RCC 7860 (cell line): ENCODE measurements around the gene ENAH.
A peak's percentile ranks its signal among the peaks of the same experiment; 100 is the strongest.
"Not testable (repeated sequence)": the region's sequence is repeated elsewhere in the genome, so short reads cannot be mapped to it uniquely, and the experiment has no call there.

Source experiments
- DNase-seq: peaks from one replicate; pipeline ENCODE4 v3.0.0-alpha.2; 2015; ENCODE audit warnings: low spot score
- FAIRE-seq: peaks from 2 replicates; lab custom pipeline; 2012; peaks lifted over from hg19 to GRCh38; lab: Jason Lieb, UNC

The ENAH gene

DNA sequence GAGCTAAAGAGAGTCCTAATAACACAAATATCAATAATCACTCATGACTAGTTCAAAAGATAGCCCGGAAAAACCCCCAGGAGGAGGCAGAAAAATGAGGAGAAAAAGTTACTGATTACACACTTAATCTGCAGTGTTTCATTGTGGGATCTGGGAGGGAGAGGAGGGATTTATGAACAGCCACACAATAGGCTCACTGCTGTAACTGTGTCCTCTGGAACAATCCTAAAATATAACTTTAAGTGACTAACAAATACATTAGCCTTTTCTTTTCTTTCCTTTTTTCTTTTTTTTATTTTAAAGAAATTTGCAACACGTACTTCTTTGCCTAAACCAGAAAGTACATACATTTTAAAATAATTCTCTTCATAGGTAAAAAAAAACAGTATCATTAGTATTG lies 118.8 kb downstream of the ENAH start:
- peak; percentile 82 for FAIRE-seq
- DNase-seq, result no peak

DNA sequence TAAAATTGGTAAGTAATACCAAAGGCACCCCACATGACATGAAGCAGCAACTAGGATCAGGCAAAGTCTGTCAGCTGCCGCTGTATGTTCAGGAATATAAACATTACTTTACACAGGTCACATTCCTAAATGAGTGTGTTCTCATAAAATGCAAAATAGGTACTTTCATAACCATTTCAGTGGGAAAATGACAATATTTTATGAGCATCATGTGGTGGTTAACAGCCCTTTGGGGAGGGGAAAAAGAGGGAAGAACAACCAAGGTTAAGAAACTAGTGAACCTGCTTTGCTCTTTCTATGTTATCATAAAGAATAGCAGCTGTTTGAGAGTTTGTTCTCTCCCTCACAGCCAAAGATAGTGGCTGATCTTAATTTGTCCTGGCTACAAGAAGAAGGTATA lies 119.7 kb downstream of the ENAH start:
- DNase-seq (no peak), FAIRE-seq (no peak)

DNA sequence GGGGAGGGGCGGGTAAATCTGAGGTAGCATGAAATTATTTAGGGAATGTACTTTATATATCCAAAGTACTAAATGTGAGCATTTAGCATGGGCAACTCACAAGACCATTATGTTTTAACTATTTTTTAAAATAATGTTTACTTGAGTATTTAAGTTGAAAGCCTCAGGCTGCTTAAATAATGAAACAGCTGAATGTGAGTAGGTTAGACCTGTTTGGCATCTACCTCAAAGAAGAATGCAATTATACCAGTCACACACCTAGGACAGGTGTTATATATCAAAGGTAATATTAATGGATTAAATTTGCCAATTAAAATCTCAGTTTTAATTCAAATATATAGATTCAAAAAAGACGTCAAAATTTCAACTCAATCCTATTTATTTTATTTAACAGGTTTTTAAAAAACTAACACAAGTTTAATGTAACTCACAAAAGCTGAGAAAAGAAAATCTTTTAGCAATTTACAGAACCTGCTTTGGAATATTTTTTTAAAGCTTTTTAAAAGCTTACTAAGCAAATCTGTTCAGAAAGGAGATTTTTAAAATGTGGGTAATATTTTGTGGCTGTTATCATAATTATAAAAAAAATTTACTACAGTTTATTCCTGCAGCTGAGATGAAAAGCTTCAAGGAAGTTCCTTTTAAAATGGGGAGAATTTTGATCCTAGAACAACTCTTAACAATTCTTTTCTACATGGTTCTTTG lies 120.5 kb downstream of the ENAH start:
- DNase-seq (no peak), FAIRE-seq (peak; percentile 57)

DNA sequence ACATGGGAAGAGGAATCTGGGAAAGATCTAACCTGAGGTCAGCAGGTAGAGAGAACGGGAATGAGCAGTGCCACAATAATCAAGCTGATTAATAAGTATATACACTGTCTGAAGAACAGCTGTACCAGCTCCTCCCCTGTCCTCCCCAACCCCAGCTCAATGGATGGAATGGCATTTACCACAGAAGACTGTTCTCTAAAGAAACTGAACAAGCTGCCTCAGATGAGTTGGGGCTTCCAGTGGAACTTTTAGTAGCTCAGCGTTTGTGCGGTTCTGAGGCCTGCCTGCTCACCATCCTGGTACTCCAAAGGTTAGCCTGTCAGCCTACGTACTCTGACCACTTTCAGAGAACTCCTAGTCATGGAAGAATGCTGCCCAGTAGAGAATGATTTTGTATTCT lies 123.2 kb downstream of the ENAH start:
- no peak for DNase-seq
- no peak for FAIRE-seq

DNA sequence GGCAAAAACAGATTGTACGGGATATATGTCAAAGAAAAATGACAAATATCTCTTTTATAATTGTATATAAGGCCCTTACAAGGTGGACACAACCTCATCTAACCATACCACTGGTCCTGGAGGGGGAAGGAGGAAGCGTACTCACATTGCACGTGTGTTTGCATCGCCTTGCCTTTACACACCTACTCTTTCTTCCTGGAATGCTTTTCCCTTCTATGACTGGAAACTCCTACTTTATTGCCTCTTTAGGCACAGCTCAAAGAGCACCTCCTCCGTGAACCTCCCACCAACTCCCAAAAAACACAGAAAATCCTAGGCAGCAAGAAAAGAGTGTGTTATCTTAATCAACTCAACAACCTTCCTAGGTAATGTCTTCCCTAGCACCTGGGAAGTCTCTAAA lies 125.3 kb downstream of the ENAH start:
- no peak for FAIRE-seq
- DNase-seq, result no peak

DNA sequence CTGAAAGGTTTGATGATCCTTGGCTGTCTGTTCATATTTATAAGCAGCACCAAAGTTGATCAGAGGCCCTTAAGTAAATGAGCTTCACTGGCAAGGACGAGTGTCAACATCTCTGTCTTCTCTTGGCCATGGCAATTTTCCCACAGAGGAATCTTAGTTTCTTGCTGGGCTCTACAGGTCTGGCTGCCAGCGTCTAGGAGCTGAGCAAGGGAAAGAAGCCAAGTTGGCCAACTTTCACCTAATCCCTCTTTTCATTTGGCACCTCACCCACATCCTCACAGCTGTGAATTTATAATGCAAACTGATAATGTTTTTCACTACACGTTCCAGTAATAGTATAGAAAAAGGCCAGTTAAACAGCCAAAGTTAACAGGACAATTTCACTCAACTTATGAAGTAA lies 126.0 kb downstream of the ENAH start:
- FAIRE-seq, result no peak
- DNase-seq, result no peak

DNA sequence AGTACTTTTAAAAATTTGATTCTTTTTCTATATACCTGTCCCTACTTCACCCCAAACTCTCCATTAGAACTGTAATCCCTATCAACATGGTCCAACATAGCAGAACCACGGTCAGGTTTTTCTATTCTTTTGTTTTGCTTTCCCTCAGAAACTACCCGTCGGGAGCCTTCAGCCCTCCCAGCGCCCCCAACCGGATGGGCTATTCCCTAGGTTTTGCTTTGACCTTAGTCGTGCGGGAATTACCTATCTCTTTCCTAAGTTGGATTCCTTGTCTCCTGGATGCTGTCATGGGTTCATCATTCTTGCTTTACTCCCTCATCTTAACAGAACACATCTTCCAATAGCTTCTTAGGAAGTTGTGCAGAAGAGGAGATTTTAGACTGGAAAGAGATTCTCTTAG lies 127.5 kb downstream of the ENAH start:
- DNase-seq, result no peak
- no peak for FAIRE-seq

DNA sequence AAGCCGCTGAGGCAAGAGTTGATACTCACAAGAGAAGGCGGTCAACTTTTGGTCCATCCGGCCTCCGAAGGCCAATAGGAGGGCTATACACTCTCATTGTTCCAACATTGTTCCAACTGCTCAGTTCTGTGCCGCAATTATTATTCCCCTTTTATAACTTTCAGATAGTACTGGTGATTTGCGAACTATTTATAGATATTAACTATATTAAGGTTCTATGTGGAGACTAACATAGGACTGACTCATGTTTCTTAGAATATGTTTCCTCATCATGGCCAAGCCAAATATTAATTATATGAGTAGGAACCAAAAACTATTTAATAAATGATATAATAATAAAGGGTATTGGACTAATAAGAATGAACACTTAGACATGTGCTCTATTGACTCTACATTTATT lies 128.4 kb downstream of the ENAH start:
- DNase-seq (no peak), FAIRE-seq (peak; percentile 53)

DNA sequence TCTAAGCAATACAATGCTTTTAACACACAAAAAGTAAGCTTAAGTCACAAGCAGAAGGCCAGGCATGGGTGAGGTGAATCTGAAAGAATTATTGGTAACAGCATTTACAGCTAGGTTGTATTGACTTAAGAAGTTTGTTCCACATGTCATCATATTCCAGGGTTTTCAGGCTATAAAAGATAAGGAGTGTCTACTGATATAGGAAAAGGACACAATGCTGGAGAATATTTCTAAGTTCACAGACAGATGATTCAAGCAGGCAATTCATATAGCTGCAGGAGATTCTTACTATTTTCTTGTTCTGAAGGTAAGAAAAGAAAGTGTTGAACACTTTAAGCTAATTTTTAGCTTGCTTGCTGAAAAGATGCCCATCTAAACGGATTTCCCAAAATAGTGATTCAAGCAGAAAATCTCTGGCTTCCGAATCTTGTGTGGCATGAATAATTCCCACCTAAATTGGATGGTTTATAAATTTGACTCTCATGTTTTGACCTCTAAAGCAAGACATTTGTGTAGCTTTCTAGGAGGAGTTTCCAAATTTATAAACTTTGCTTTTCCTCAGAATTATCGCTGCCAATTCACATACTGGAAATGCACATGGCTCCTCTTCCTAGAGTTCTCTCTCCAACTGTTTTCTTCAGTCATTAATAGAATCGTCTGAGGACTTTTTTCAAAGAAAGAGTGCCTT lies 129.5 kb downstream of the ENAH start:
- FAIRE-seq, result no peak
- DNase-seq, result no peak

DNA sequence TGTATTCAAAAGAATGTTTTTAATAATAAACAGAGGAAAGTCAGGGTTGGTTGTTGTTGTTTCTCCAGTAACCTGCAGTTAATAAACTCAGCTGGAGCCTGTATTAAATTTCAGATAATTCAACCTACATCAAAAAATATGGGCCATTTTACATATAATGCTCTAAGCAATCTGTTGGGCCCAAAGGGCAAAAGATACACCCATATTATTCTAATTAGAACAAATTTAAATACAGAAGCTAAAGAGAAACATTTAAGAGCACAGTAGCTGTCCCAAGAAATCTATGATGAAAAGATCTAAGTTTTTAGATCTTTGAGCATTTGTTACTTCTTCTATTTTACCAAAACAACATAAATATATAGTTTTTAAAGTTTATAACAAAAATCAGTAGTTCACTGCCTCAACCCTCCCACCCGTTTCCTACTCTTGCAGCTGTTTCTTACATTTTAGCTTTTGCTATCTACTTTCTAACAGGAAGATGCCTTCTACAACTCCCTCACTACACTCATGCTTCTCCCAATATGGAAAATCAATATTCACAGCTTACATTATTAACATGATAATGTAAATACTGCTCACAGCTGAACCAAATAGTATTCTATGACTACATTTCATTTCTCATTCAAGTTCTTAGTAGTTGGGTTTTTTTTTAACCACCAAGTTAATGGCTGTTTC lies 130.2 kb downstream of the ENAH start:
- FAIRE-seq (no peak), DNase-seq (no peak)

DNA sequence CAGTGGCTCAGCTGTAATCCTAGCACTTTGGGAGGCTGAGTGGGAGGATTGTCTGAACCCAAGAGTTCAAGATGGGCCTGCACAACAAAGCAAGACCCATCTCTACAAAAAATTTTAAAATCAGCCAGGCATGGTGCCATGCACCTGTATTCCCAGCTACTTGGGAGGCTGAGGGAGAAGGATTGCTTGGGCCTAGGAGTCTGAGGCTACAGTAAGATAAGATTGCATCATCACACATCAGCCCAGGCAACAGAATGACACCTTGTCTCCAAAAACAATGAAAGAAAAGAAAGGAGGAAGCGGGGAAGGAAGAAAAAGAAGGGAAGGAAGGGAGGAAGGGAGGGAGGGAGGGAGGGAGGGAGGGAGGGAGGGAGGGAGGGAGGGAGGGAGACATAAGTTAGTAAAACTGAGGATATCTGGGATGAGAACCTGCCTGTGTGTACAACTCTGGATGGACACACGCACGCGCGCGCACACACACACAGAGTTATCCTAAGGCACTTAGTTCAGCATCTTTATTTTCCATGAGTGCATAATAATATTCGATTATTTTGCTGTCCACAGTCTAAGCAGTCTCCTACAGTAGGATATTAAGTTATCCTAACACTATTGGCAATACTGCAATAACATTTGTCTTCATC lies 132.2 kb downstream of the ENAH start:
- no peak for FAIRE-seq

DNA sequence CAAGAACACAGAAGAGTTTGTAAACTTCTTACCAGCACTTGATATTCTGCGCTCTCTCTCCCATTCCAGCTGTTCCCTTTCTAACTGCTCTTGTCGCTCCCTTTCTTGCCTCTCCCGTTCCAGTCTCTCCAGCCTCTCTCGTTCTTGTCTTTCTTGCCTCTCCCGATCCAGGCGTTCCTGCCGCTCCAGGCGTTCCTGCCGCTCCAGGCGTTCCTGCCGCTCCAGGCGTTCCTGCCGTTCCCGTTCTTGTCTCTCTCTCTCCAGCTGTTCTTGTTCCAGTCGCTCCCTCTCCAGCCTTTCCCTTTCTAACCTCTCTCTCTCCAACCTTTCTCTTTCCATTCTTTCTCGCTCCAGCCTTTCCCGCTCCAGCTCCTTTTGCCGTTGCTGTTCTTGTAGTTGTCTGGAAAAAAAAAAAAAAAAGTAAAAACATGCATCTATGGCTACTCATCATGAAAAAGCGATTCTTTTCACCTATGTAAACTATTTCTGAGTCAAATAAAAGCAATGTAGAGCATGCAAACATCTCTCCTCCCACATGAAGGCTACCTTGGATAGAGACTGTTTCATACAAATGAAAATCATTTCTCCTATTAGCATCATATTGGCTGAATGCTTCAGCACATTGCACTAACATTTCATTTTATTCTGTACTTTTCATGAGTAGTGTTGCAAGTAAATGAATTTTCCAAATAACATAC lies 133.6 kb downstream of the ENAH start:
- no peak for FAIRE-seq
- no peak for DNase-seq

More for the DNA sequence above, 132.2 kb downstream of the ENAH start:
- DNase-seq, result no peak

DNA sequence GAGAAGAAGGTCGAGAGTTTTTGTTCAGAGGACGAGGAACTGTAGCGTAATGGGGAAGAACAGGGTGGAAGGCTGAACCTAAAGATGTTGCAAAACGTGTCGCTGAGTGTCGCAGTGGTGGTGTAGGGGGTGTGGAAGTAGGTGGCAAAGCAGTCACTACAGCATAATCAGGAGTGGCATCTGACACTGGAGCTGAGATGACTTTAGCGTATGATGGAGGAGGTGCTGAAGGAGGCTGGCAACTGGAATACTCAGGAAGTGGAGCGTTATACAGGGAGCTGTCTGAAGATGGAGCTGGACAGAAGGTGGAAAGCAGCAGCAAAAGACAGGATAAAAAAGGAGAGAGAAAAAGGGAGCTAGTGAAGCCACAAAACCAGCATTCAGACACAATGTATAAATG lies 135.2 kb downstream of the ENAH start:
- DNase-seq (no peak), FAIRE-seq (no peak)

DNA sequence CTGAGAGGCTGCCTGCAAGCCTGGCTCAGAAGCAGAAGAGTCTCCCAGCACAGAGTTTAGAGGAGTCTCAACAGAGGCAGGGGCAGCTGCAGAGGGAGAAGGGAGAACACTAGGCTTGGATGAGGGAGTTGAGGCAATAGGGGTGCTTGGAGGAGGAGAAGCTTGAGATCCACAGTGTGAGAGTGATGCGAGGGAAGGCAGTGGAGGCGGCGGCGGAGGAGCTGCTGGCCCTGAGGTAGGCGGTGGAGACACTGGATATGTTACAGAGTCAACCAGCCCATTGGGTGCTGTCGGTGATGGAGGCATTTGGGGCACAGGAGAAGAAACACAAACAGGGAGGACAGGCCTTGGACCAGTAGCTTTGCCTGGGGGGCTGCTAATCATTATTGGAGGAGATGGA lies 135.7 kb downstream of the ENAH start:
- FAIRE-seq (no peak), DNase-seq (no peak)

DNA sequence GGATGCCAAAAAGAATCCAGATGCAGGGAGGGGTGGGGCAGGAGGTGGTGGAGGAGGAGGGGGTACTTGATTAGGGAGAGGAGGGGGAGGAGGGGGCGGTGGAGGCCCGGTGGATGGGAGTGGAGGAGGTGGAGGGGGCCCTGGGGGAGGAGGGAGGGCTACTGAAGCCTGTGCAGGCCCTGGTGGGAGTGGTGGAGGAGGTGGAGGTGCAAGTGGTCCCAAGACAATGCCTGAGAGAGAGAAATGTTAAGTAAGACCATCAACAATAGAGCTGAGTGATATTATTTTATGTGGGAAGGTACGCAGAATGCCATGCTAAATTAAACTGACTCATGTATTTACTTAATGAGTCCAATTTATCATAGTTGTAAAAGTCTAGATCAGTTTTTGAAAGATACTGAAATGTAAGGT lies 138.2 kb downstream of the ENAH start:
- FAIRE-seq (no peak), DNase-seq (no peak)

DNA sequence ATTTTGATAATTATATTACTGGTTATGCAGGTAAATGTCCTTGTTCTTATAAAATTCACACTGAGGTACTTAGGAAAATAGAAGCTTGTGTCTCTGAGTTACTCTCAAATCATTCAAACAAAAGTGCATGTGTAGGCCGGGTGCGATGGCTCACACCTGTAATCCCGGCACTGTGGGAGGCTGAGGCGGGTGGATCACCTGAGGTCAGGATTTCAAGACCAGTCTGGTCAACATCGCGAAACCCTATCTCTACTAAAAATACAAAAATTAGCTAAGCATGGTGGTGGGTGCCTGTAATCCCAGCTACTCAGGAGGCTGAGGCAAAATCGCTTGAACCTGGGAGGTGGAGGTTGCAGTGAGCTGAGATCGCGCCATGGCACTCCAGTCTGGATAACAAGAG lies 139.3 kb downstream of the ENAH start:
- DNase-seq, FAIRE-seq: not testable (repeated sequence)

DNA sequence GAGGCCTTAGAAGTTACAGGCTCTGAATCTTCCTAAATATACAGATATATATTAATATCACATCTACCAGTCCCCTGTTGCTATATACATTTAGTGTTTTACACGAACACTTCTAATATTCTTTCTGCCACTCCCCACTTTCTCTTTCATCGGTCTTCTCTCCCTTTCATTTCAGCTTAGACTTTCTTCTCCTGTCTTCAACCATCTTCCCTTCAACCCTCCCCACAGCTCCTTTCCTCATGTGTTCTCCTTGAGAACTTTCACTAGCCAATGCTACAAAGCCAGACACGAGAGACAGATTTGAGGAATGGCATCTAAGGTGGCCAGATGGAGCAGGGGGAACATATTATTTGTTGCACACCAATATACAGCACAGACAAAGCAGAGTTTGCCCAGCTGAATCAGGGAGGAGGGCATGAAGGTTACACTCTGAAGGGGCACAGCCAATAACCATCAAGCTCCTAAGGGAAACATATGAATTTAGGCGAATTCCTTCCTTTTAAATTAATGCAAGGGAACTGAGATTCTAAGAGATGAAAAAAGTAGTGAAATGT lies 141.0 kb downstream of the ENAH start:
- no peak for FAIRE-seq
- DNase-seq, result no peak

DNA sequence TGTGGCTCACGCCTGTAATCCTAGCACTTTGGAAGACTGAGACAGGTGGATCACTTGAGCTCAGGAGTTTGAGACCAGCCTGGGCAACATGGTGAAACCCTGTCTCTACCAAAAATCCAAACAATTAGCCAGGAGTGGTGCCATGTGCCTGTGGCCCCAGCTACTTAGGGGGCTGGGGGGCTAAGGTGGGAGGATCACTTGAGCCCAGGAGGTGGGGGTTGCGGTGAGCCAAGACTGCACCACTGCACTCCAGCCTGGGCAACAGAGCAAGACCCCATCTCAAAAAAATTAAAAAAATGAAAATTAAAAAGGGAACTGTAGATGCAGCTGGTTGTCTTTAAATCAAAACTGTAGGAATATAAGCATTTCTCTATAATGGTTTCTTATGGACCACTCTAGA lies 142.2 kb downstream of the ENAH start:
- not testable (repeated sequence) for DNase-seq

DNA sequence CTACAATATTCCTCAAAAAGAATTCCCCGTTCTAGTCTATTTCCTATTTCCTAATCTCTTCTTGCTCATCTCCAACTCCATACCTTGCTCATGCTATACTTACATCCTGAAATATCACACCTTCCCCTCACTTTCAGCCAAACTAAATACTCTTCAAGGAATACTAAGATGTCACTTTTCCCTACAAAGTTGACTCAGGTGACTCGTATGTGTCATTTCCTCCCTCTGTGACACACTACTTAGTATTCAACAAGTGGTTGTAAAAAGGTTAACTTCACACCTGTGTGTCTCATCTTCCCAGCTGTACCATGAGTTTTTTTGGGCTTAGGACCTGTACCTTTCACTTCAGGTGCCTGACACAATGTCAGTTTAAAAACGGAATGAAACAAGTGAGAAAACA lies 143.2 kb downstream of the ENAH start:
- DNase-seq (peak; percentile 25), FAIRE-seq (peak; percentile 45)

More for the DNA sequence above, 142.2 kb downstream of the ENAH start:
- not testable (repeated sequence) for FAIRE-seq

DNA sequence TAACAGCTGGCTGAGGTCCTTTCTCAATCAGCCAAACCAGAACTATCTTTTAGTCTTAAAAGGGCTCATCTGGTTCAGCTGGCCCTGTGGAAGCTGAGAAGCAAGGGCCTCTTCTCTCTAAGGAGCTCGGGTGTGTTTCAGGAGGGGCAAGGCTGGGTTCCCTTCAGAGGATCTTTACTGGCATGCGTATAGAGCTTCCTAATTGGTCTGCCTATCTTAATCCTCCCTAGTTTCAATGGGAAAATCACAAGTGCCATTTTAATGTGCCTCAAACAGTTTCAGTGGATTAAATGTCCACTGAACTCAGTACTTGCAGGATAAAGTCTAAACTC lies 143.6 kb downstream of the ENAH start:
- DNase-seq (no peak), FAIRE-seq (no peak)
